ENCODE measurements around the gene ANKIB1.

- TF ChIP-seq CTCF (IDR thresholded peaks at IDR 0.05; ENCODE audit: low read depth, low read length, poor library complexity, severe bottlenecking), result no peak
- no peak for TF ChIP-seq EZH2phosphoT487 (IDR thresholded peaks at IDR 0.05; ENCODE audit: borderline replicate concordance, low read length)
Observed at GRCh38 chr7:92325173-92325572, 79.4 kb downstream of the ANKIB1 start.

Data from DOHH2 (cell line).